Esophagus squamous epithelium (tissue), 5 donors: ENCODE measurements around the gene ALPK1. TPM values are rescaled to one million over a fixed set of nuclear protein-coding genes. Genes with fewer than 3 reads are reported as not detected.

Source experiments
- DNase-seq: peaks from one replicate; lab custom pipeline; 2025; lab: John Stamatoyannopoulos, UW
- H3K27ac ChIP-seq, 4 donors: fragments of 200-600 bp; sonication (generic); one replicate each; pipeline ENCODE4 v1.5.1; 2016 to 2019; ENCODE audit warnings: mild to moderate bottlenecking in 1 of 4
- H3K27me3 ChIP-seq, 4 donors: fragments of 200-600 bp; sonication (generic); 1 replicate in 3 of 4; 2 replicates in 1 of 4; pipeline versions ENCODE4 v1.5.1 to v1.6.0; 2017 to 2021; ENCODE audit warnings: antibody characterized with exemption in 1 of 4
- H3K36me3 ChIP-seq, 3 donors: fragments of 200-600 bp; sonication (generic); one replicate each; pipeline ENCODE4 v1.5.1; 2016 to 2019
- H3K4me1 ChIP-seq, 3 donors: fragments of 200-600 bp; sonication (generic); one replicate each; pipeline ENCODE4 v1.5.1; 2017 to 2019
- H3K4me3 ChIP-seq, 4 donors: fragments of 200-600 bp; sonication (generic); 1 replicate in 3 of 4; 2 replicates in 1 of 4; pipeline ENCODE4 v1.5.1; 2016 to 2019; ENCODE audit warnings: mild to moderate bottlenecking in 2 of 4, moderate library complexity in 1 of 4
- H3K9me3 ChIP-seq, 3 donors: fragments of 200-600 bp; sonication (generic); one replicate each; pipeline ENCODE4 v1.5.1; 2016 to 2019
- CTCF ChIP-seq, 6 experiments: fragments of 450-650 bp in 4 of 6; fragments of 200-600 bp in 2 of 6; sonication (generic) in 2 of 6; IDR thresholded peaks; one replicate each; pipeline ENCODE4 v1.5.1; 2016 to 2019; ENCODE audit warnings: antibody characterized with exemption in 6 of 6, mild to moderate bottlenecking in 4 of 6, moderate library complexity in 4 of 6
- POLR2A ChIP-seq, 4 donors: fragments of 450-650 bp; IDR thresholded peaks; one replicate each; pipeline ENCODE4 v1.6.1; 2017; ENCODE audit warnings: antibody characterized with exemption in 4 of 4, mild to moderate bottlenecking in 4 of 4, moderate library complexity in 3 of 4
- WGBS, 2 donors: methylation state at CpG; one replicate each; pipeline ENCODE4 v1.1.5; 2018; 5-methylcytosine and 5-hydroxymethylcytosine counted together
- intact Hi-C: fragments of 100-400 bp; cut with DNase I; formaldehyde crosslinking; loops from one replicate; pipeline ENCODE4 v1.15.0; 2022
- total RNA-seq, 4 donors: library from RNA; depleted of rRNA; stranded (reverse); fragments of >200 nt; gene quantifications; one replicate each; pipeline ENCODE4 v1.1.0, GENCODE V29; 2016
- donor health status: DM: yes; HTN: yes; CAD: no.

ALPK1 gene
- total RNA-seq, 4 donors from 2014 or later = 12.6 to 19.5 (median 12.8) TPM

- WGBS, 2 donors = 44 to 63% methylated on average over 3 of the region's 3 CpGs
- no peaks in the 10 kb centered on the region for H3K9me3 ChIP-seq
- no peaks in the 10 kb centered on the region for H3K27me3 ChIP-seq
- H3K36me3 ChIP-seq = peaks cover 0 to 42% (median 7%) of the 10 kb centered on the region in 3 donors
- no peak overlapping the region for H3K27ac ChIP-seq
- TF ChIP-seq CTCF (IDR thresholded peaks at IDR 0.05) (no peak), POLR2A (IDR thresholded peaks at IDR 0.05) (no peak)
- no peaks in the 10 kb centered on the region for H3K4me1 ChIP-seq
- no peak for DNase-seq
- no peak overlapping the region for H3K4me3 ChIP-seq
- intact Hi-C loops = no loop called here
Measured at GRCh38 chr4:112416464-112416863, 119.3 kb downstream of the ALPK1 start.

- Histone ChIP-seq H3K27ac (no peak overlapping the region), H3K9me3 (no peaks in the 10 kb centered on the region), H3K4me1 (no peaks in the 10 kb centered on the region), H3K27me3 (no peaks in the 10 kb centered on the region), H3K4me3 (no peak overlapping the region), H3K36me3 (peaks cover 0 to 29% (median 0%) of the 10 kb centered on the region in 3 donors)
- intact Hi-C loops = no loop called here
- no peak for DNase-seq
- 75 to 76% methylated on average over 9 to 10 of the region's 10 CpGs for WGBS, 2 donors
- TF ChIP-seq CTCF (IDR thresholded peaks at IDR 0.05) (no peak), POLR2A (IDR thresholded peaks at IDR 0.05) (no peak)
Measured at GRCh38 chr4:112418092-112418491, 120.9 kb downstream of the ALPK1 start.

- Histone ChIP-seq H3K27ac (no peak overlapping the region), H3K4me3 (no peak overlapping the region), H3K27me3 (no peaks in the 10 kb centered on the region), H3K4me1 (no peaks in the 10 kb centered on the region), H3K36me3 (peaks cover 0 to 29% (median 0%) of the 10 kb centered on the region in 3 donors), H3K9me3 (no peaks in the 10 kb centered on the region)
- no peak for TF ChIP-seq POLR2A (IDR thresholded peaks at IDR 0.05)
- no peak for TF ChIP-seq CTCF (IDR thresholded peaks at IDR 0.05)
- intact Hi-C loops = no loop called here
- 88 to 96% methylated on average over 7 of the region's 7 CpGs for WGBS, 2 donors
- no peak for DNase-seq
Measured at GRCh38 chr4:112421911-112422310, 124.7 kb downstream of the ALPK1 start.

GRCh38 chr4:112422644-112423043 lies 125.5 kb downstream of the ALPK1 start:
- no peak for DNase-seq
- no peaks in the 10 kb centered on the region for H3K27me3 ChIP-seq
- H3K27ac ChIP-seq = no peak overlapping the region
- H3K4me1 ChIP-seq = no peaks in the 10 kb centered on the region
- H3K36me3 ChIP-seq = peaks cover 0 to 37% (median 0%) of the 10 kb centered on the region in 3 donors
- no peak overlapping the region for H3K4me3 ChIP-seq
- TF ChIP-seq POLR2A (IDR thresholded peaks at IDR 0.05) (no peak), CTCF (IDR thresholded peaks at IDR 0.05) (no peak)
- no peaks in the 10 kb centered on the region for H3K9me3 ChIP-seq
- intact Hi-C loops = no loop called here
- WGBS, 2 donors = 40 to 73% methylated on average over 1 to 2 of the region's 2 CpGs

- 95 to 100% methylated on average over 1 of the region's 1 CpG for WGBS, 2 donors
- no peak for TF ChIP-seq CTCF (IDR thresholded peaks at IDR 0.05)
- no peak for TF ChIP-seq POLR2A (IDR thresholded peaks at IDR 0.05)
- intact Hi-C loops = no loop called here
Measured at GRCh38 chr4:112423591-112423990, 126.4 kb downstream of the ALPK1 start.

More at GRCh38 chr4:112423591-112423990, 126.4 kb downstream of the ALPK1 start:
- Histone ChIP-seq H3K9me3 (no peaks in the 10 kb centered on the region), H3K36me3 (peaks cover 0 to 46% (median 0%) of the 10 kb centered on the region in 3 donors), H3K4me1 (no peaks in the 10 kb centered on the region), H3K4me3 (no peak overlapping the region), H3K27me3 (no peaks in the 10 kb centered on the region), H3K27ac (no peak overlapping the region)
- DNase-seq = no peak
